ENCODE measurements around the gene RPLP2.

Gene RPLP2

DNA sequence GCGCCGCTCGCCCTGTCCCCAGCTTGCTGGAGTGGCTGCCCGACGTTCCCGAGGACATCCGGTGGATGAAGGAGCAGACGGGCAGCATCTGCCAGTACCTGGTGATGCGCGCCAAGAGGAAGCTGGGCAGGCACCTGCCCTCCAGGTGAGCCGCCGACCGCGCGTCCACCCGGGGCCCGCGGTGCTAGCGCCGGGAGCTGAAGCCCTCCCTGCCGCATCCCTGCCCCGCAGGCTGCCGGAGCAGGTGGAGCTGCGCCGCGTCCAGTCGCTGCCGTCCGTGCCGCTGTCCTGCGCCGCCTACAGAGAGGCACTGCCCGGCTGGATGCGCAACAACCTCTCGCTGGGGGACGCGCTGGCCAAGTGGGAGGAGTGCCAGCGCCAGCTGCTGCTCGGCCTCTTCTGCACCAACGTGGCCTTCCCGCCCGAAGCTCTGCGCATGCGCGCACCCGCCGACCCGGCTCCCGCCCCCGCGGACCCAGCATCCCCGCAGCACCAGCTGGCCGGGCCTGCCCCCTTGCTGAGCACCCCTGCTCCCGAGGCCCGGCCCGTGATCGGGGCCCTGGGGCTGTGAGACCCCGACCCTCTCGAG, 14.6 kb downstream of the RPLP2 start:
- no peak for DNase-seq (ENCODE audit: low read depth)

GRCh38 chr11:824942-825341, 15.2 kb downstream of the RPLP2 start:
- DNase-seq (ENCODE audit: low read depth): no peak

DNA sequence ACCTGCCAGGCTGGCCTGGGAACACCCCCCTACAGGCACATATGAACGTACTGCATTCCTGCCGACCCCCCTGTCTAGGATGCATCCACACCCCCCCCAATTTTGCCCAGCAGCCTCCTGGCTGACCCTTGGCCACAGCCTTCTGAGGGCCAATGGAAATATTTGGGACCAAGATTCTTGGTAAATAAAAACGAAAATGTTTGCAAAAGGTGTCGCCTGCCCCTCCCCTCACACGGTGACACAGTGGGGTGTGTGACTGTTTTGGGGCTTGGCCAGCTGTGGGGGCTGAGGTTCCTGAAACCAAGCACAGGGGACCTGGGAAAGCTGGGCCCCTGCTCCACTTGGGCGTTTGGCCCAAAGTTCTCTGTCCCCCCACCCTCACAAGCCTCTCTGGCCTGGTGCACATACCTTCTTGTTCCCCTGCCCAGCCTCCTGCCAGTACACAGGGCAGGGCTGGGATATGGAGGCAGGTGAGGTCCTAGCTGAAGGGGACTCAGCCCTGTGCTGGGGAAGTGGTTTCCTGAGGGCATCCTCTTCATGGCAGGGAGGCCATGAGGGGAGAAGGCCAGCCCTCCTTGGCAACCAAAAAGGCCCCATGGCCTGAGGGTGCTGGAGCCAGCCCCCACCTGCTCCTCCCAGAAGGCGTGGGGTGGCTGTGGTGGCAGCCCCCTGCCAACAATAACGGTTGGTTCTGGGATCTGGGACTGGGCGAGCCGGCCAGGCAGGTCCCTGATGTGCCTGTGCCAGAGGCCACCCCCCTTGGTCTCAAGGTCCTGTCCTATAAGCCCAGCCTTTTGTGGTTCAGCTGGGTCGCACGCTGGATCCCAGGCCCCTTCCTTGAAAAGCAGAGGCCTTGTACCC, 15.8 kb downstream of the RPLP2 start:
- no peak for DNase-seq (ENCODE audit: low read depth)

GRCh38 chr11:826227-826621, 16.5 kb downstream of the RPLP2 start:
- no peak for DNase-seq (ENCODE audit: low read depth)

DNA sequence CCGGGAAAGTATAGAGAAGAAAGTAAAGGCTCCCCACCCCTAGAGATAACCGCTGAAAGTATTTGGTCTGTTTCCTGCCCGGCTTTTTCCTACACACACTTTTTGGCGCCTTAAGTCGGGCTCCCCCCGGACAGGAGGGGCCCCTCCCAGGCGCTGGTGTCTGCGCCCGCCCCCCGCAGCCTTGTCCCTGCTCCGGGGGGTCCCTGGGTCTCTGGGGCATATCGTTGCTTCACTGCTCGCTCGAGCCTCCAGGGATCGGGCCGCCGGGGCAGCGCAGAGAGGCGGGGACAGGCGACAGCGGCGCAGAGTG, 17.0 kb downstream of the RPLP2 start:
- DNase-seq (ENCODE audit: low read depth): no peak

DNA sequence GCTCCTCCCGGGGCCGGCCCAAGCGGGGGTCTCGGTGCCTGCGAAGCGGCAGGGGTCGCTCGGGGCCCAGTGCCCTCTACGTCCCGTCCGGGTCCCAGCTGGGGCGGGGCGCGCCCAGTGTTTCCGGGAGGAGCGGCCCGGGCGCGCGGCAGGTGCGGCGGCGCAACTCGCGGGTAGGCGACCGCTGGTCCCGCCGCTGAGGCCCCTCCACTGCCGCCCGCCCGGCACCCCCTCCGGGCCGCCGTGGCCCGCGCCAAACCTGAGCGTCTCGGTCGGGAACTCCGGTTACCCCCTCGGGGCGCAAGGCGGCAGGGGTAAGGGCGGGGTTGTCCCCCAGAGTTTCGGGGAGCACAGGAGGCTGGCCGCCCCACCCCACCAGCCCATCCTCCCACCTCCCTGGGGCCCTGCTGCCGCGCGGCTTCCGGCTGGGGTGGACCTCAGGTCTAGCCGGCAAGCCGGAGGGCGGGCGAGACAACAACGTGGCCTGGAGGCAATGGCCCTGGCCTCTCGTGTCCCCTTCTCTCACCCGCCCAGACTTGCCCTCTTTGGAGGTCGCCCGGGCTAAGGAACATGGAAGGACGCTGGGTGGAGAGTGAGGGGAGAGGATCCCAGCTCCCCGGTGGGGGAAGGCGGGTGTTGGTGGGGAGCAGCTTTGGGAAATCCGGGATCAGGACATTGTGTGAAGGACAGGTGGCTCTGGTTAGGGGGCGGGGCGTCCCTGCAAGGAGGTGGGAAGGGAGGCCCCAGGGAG, 17.6 kb downstream of the RPLP2 start:
- no peak for DNase-seq (ENCODE audit: low read depth)

- no peak for DNase-seq (ENCODE audit: low read depth)
Observed at GRCh38 chr11:827897-828192, 18.1 kb downstream of the RPLP2 start, which contains the start of gene CRACR2B. CRACR2B (plus strand) TSS chr11:827919; CDS start chr11:828608, 689 bp downstream.

DNA sequence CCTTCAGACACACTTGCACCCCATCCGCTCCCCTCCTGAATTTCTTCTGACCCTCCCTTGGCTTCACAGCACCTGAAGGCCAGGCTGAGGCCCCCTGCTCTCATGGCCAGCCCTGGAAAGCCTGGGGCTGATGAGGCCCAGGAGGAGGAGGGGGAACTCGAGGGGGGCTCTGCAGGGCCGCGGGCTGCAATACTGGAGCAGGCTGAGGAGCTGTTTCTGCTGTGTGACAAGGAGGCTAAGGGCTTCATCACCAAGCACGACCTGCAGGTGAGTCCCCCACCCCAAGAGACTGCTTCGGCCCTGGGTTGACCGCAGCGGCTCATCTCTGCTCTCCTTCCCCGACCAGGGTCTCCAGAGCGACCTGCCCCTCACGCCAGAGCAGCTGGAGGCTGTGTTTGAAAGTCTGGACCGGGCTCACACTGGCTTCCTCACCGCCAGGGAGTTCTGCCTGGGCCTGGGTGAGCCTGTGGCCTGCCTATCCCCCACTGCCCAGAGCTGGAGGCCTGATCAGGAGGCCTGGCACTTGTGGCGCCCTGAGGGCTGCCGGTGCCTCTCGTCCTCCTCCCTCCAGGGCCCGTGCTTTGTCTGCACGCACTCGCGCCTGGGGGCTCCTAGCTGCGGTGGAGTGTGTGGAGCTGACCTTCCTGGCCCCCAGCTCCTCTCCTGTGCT, 18.9 kb downstream of the RPLP2 start:
- DNase-seq (ENCODE audit: low read depth): no peak

DNA sequence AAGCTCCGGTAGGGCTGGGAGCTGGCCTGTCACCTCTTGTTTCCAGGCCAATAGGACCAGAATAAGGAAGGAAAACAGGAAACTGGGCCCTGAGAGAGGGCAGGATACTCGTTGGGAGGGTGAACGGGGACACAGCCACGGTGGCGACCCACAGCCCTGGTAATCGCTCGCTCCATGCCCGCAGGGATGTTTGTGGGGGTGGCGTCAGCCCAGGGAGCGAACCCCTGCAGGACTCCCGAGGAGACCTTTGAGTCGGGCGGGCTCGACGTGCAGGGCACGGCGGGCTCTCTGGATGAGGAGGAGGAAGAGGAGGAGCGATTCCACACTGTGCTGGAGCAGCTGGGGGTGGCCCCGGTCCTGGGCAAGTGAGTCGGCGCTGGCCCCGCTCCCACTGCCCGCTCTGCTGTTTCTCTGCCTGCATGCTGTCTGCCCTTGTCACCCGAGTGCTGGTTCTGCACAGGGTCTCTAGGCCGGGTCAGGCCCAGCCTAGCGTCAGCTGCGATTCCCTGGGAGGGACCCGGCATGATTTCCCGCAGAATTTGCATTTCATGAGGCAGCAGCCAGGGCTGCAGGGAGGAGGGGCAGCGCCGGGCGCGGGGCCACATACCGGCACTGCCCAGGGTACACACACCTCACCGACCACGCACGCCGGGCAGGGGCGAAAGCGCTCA, 19.5 kb downstream of the RPLP2 start:
- no peak for DNase-seq (ENCODE audit: low read depth)

GRCh38 chr11:829847-830294, 20.1 kb downstream of the RPLP2 start:
- DNase-seq (ENCODE audit: low read depth): no peak

GRCh38 chr11:830295-831117, 20.7 kb downstream of the RPLP2 start:
- no peak for DNase-seq (ENCODE audit: low read depth)

DNA sequence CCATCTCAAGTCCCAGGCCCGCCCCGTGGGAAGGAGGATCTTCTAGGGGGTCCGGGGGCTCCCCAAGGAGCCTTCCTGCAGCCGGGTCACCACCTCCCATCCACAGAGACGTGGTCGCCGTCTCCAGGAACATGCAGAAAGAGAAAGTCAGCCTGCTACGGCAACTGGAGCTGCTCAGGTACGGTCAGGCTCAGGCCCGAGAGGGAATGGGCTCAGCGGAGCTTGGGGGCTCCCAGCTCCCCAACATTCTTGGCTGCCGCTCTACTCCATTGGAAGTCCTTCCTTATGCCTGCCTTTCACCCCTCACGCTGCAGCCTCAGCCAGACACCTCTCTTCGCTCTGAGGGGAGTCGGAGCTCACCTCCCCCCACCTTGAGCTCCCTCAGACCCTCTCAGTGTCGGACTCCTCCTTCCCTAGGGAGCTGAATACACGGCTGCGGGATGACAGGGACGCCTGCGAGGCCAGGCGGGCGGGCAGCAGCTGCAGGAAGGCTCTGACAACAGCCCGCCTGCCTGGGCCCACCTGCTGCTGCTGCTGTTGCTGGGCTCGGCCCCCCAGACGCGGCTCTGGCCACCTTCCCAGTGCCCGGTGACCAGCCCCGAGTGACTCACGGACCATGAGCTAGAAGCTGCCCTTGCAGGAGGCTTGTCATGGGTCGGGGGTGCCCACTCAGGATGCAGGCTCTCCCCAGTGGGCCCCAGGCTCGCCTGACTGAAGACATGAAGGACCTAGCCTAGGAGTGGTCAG, 21.5 kb downstream of the RPLP2 start:
- no peak for DNase-seq (ENCODE audit: low read depth)

- no peak for DNase-seq (ENCODE audit: low read depth)
Observed at GRCh38 chr11:831961-832528, 22.3 kb downstream of the RPLP2 start.

- no peak for DNase-seq (ENCODE audit: low read depth)
Observed at GRCh38 chr11:832529-833113, 22.9 kb downstream of the RPLP2 start, which contains the start of gene CD151. CD151 (plus strand) TSS chr11:832952; CDS start chr11:836070, 3,118 bp downstream.

DNA sequence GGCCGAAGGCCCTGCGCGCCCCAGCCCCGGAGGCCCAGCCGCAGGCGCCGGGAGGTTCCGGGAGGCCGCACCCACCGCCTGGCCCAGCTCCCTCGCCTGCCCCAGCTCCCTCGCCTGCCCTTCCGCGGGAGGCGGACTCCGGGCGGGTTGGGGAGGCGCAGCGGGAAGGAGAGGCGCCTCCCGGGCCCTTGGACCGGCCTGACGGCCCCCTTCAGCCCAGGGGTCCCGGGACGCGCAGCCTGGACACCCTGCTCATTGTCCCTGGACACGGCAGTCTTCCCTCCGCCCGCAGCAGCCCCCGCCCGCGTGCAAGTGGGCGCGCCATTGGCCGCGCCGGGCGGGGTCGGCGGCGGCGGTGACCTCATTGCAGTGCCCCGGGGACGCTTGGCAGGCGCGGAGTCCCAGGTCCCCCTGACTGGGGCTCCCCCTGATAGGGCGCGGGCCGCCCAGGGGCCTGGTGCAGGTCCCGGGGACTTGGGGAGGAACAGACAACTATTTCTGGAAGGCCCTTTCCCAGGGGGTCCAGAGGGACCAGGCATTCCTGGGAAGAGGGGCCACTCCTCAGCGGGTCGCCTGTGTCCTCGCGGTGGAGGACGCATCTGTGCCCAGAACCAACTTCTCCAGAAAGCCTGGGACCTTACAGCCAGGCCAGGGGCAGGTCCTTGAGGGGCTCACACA, 23.5 kb downstream of the RPLP2 start:
- DNase-seq (ENCODE audit: low read depth): no peak

DNA sequence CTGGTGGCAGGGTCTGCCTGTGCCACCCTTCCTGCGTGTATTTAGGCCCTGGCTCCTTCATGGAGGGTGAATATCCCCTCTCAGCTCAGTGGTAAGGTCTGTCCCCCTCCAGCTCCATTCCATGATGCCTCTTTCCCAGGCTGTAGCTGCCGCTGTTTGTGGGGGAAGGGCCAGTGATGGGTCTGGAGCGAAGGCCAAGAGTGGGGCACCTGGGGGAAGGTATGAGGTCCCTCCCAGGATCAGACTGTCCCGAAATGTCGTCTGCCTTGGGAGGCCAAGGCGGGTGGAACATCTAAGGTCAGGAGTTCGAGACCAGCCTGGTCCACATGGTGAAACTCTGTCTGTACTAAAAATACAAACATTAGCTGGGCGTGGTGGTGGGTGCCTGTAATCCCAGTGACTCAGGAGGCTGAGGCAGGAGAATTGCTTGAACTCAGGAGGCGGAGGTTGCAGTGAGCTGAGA, 24.1 kb downstream of the RPLP2 start:
- no peak for DNase-seq (ENCODE audit: low read depth)

- DNase-seq (ENCODE audit: low read depth): no peak
Observed at GRCh38 chr11:834371-835316, 24.9 kb downstream of the RPLP2 start.

DNA sequence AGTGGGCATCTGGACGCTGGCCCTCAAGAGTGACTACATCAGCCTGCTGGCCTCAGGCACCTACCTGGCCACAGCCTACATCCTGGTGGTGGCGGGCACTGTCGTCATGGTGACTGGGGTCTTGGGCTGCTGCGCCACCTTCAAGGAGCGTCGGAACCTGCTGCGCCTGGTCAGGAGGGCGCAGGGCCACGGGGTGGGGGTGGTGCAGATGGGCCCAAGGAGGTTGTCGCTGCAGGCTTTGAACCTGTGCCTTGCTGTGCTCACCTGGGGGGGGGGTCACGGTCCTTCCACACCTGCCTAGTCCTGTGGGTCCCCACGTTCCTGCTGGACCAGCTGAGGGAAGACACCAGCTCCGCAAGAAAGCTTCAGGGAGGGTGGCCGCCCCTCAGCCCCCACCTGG, 26.5 kb downstream of the RPLP2 start:
- DNase-seq (ENCODE audit: low read depth): no peak
